Epithelial cell of esophagus (primary cell): ENCODE measurements around the gene FSTL4.
"Not testable (repeated sequence)": the region's sequence is repeated elsewhere in the genome, so short reads cannot be mapped to it uniquely, and the experiment has no call there.

ENCODE experiments used
- DNase-seq: peaks from one replicate; pipeline ENCODE4 v3.0.0; 2010; ENCODE audit warnings: low read depth
- H3K4me3 ChIP-seq: 2 replicates; pipeline ENCODE4 v1.5.1; 2011; ENCODE audit warnings: mild to moderate bottlenecking, low read length, control low read depth
- CTCF ChIP-seq: IDR thresholded peaks from 2 replicates; pipeline ENCODE4 v1.5.1; 2011; ENCODE audit warnings: low read depth, mild to moderate bottlenecking, low read length, control low read depth, inconsistent platforms; ENCODE audit not compliant: insufficient read depth; ENCODE audit errors: missing control alignments

FSTL4 gene

GRCh38 chr5:133446440-133446839 lies 165.9 kb downstream of the FSTL4 start:
- DNase-seq: no peak
- TF ChIP-seq CTCF: no peak
- H3K4me3 ChIP-seq: no peak overlapping the region

GRCh38 chr5:133445744-133446143 lies 166.6 kb downstream of the FSTL4 start:
- no peak for DNase-seq
- H3K4me3 ChIP-seq: no peak overlapping the region
- no peak for TF ChIP-seq CTCF

GRCh38 chr5:133445204-133445603 lies 167.1 kb downstream of the FSTL4 start:
- H3K4me3 ChIP-seq, DNase-seq: not testable (repeated sequence)

- no peak for TF ChIP-seq CTCF
- no peak for DNase-seq
- no peak overlapping the region for H3K4me3 ChIP-seq
Observed at GRCh38 chr5:133444711-133445110, 167.6 kb downstream of the FSTL4 start.

- no peak overlapping the region for H3K4me3 ChIP-seq
- no peak for DNase-seq
- TF ChIP-seq CTCF: no peak
Observed at GRCh38 chr5:133441166-133441815, 171.1 kb downstream of the FSTL4 start.

- H3K4me3 ChIP-seq: no peak overlapping the region
- peak; percentile 29 for DNase-seq
- no peak for TF ChIP-seq CTCF
Observed at GRCh38 chr5:133440467-133441115, 171.8 kb downstream of the FSTL4 start.

- DNase-seq: peak; percentile 61
- no peak for TF ChIP-seq CTCF
- no peak overlapping the region for H3K4me3 ChIP-seq
Observed at GRCh38 chr5:133439859-133440258, 172.5 kb downstream of the FSTL4 start.
